ENCODE measurements around the gene DENND10.

- TF ChIP-seq CTCF (IDR thresholded peaks at IDR 0.05) (no peak), POLR2AphosphoS5 (IDR thresholded peaks at IDR 0.05; ENCODE audit: insufficient read depth in 1 of 2, low read depth in 1 of 2) (no peak), POLR2A (IDR thresholded peaks at IDR 0.05) (no peak)
Observed at GRCh38 chr10:119060107-119060506, 43.8 kb upstream of the DENND10 start.
